Measurements from ENCODE around the gene AKR1B15.

DNA sequence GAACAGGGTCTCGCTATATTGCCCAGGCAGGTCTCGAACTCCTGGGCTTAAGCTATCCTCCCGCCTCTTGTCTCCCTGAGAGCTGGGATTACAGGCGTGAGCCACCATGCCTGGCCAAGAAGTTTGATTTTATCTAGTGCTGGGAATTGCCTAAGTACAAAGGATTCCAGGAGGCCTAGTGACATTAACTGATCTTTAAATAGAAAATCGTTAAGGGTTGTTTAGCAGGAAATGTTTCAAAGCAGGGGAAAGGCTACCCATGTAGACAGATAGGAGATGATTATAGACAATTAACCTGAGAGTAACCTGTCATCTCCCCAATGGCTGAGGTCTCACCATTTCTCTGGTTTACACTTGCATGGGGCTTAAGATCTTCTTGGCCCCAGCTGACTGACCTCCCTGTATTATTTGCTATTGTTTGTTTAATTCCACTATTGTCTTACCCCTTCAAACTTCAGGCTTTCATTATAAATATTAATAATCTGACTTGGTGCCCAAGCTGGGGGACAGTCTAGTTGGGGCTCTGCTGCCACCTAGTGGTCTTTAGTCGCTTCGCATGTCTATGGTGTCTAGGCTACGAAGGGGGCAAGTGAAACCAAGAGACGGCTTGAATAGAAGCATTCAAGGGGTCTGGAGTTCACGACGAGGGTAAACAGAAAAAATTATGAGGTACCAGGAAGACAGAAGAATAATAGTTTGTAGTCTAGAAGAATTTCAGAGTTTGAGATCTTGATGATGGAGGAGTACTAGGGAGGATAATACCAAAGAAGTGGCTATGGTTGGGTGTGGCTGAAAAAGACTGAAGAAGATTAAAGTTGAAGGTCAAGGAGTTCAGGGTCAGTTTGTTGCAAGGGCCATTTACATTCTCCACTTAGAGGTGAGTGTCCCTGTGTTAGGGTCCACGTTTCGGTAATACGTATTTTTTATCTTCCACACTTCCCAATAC lies 57.3 kb downstream of the AKR1B15 start:
- TF ChIP-seq, protein P1, sequence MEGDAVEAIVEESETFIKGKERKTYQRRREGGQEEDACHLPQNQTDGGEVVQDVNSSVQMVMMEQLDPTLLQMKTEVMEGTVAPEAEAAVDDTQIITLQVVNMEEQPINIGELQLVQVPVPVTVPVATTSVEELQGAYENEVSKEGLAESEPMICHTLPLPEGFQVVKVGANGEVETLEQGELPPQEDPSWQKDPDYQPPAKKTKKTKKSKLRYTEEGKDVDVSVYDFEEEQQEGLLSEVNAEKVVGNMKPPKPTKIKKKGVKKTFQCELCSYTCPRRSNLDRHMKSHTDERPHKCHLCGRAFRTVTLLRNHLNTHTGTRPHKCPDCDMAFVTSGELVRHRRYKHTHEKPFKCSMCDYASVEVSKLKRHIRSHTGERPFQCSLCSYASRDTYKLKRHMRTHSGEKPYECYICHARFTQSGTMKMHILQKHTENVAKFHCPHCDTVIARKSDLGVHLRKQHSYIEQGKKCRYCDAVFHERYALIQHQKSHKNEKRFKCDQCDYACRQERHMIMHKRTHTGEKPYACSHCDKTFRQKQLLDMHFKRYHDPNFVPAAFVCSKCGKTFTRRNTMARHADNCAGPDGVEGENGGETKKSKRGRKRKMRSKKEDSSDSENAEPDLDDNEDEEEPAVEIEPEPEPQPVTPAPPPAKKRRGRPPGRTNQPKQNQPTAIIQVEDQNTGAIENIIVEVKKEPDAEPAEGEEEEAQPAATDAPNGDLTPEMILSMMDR (conservative IDR thresholded peaks at IDR 0.05 in 1 of 2, IDR thresholded peaks at IDR 0.05 in 1 of 2; ENCODE audit: extremely low read depth in 1 of 2, insufficient read depth in 1 of 2, low read depth in 1 of 2, low read length in 2 of 2) = peak; percentile 85 to 93
- TF ChIP-seq EZH2 (IDR thresholded peaks at IDR 0.05; ENCODE audit: borderline replicate concordance, low read length) = no peak

Data from mammary epithelial cell (primary cell).